HG03469 (cell line): ENCODE results near the gene PLAC1.

Source experiments
- ATAC-seq: cut with Tn5 transposase; IDR thresholded peaks from one replicate; pipeline ENCODE4 v1.9.1; 2021; ENCODE audit warnings: mild to moderate bottlenecking, moderate library complexity, moderate number of reproducible peaks; ENCODE audit not compliant: unreplicated experiment

Gene PLAC1

GRCh38 chrX:134671294-134671693, 13.0 kb upstream of the PLAC1 start:
- ATAC-seq, result no peak

GRCh38 chrX:134670134-134670924, 12.1 kb upstream of the PLAC1 start:
- no peak for ATAC-seq

DNA sequence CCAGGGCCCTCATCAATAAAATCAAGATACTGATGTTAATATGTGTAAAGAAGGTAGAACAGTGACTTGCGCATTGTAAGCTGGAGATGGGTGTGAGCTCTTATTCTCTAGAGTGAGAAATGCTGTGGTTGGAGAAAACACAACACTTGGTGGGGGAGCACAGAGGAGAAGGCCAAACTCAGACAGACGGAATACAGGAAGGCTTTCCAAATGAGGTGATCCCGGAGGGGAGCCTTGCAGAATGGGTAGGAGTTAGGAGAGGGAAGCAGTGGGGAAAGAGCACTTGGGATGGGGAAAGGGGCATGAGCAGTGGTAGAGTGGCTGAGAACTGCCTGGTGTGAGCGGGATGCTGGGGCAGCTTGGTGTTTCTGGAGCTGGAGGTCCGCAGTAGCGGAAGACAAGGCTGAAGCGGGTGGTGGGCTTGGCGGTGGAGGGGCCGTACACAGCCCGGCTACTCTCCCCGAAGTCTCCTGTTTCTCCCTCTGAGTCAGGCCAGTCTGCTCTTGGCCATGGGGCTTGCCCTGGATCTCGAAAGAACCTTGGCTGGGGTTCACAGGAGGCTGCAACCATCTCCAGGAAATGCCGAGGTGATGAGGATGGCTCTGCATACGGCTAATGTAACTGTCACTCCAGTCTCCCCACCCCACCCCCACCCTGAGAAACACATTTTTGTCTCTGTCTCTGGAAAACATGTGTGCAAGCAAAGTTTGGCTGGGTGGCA, 11.3 kb upstream of the PLAC1 start:
- ATAC-seq, result no peak

DNA sequence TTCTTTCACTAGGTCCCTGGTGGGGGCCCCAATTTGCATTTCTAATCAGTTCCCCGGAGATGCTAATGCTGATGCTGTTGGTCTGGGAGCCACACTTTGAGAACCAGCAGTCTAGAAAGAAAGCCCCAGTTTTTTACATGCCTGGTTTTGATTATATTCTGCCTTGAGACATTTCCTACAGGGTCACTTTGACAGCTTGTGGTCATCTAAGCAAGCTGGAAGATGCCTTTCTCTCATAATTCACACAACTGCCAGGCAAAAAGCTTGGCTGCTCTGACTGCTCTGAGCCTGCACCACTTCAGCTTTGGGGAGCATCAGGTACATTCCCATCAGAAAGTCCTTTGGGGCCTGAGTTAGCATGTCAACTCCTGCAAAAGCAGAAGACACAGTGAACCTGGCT, 5.9 kb upstream of the PLAC1 start:
- ATAC-seq, result no peak

- ATAC-seq, result no peak
Measured at GRCh38 chrX:134661295-134661694, 3.0 kb upstream of the PLAC1 start.

DNA sequence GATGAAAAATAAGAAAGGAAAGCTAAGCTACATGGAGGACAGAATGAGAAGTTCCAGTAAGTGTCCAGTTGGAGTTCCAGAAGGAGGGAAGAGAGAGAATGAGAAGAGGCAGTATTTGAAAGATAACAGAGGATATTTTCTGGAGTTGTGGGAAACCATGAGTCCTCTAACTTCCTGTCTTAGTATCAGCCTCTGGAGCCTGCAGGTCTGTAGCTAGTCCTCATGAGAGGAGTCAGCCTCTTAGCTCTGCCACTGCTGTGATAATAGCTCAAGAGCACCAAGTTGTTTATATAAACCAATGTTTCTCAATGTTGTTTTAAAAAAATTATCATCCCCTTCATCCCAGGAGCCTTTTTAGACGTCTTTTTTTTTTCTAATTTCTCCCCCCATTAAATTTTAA, 2.4 kb upstream of the PLAC1 start:
- no peak for ATAC-seq

GRCh38 chrX:134659761-134660160, 1.5 kb upstream of the PLAC1 start:
- no peak for ATAC-seq

DNA sequence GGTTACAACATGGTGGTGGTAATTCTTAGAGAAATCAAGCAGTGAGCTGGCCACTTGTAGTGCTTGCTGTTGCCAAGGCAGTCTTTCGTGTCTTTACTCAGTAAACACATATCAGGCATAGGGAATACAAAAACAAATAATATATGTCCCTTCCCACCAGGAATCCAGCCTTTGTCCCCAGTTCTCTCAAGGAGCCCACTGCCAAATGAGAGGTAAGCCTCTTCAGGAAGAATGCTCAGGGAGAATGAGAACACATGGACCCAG, 421 bp upstream of the PLAC1 start:
- no peak for ATAC-seq

DNA sequence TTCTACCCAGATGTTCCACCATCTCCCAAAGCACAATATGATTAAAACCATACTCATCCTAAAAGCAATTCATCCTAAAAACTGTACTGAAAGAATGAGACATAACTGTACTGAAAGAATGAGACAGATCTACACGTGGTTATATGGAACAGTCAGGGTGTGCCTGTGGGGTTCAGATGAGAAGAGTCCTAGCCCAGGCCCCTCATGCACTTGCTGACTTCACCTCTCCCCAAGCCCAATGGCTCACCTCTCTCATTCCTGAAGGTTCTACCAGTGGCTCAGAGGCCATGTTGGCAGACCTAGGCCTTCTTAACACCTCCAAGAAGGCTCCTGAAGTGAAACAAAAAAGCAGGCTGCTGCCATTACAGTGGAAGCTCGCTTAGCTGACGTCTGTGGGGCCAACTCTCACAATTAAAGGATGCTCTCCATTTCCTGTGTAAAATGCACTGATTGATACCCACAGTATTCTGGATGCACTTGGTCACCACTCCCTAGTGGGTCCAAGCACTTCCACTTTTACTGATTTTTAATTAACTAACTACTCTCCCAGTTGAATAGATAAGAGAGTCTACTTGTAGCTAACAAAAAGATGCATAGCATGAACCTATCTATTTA, 3.8 kb downstream of the PLAC1 start:
- no peak for ATAC-seq

GRCh38 chrX:134653835-134654234, 4.4 kb downstream of the PLAC1 start:
- no peak for ATAC-seq

DNA sequence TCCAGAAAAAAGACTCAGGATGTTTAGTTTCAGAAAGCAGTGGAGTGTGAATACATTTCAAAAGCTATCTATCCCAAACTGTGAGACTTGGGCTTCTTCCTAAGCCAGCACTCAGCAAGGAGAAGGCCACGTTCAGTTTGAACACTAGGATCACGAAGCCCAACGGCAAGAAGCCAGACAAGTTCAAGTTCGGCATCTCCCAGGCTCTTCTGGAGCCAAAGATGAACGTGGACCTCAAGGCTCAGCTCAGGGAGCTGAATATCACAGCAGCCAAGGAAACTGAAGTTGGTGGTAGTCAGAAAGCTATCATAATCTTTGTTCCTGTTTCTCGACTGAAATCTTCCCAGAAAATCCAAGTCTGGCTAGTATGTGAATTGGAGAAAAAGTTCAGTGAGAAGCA, 7.6 kb downstream of the PLAC1 start:
- ATAC-seq, result no peak

GRCh38 chrX:134649770-134650169, 8.5 kb downstream of the PLAC1 start:
- ATAC-seq, result no peak

DNA sequence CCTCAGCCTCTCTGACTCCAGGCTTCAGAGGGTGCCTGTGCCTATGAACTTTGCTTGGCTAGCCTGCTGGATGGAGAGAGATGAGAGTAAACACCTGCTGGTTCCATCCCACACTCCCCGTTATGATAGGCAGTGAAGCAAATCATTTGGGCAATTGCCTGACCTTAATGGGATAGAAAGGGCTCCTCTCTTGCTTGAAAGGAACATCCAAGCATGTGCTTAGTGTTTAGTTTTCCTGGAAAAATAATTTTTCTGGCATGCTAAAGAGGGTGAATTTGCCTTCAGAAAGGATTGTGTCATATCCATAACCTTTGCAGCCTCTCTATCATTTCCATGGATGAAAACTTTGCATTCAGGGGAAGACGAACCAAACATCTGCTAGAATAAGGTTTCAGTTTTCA, 10.8 kb downstream of the PLAC1 start:
- ATAC-seq, result no peak

- no peak for ATAC-seq
Measured at GRCh38 chrX:134646691-134647090, 11.6 kb downstream of the PLAC1 start.

DNA sequence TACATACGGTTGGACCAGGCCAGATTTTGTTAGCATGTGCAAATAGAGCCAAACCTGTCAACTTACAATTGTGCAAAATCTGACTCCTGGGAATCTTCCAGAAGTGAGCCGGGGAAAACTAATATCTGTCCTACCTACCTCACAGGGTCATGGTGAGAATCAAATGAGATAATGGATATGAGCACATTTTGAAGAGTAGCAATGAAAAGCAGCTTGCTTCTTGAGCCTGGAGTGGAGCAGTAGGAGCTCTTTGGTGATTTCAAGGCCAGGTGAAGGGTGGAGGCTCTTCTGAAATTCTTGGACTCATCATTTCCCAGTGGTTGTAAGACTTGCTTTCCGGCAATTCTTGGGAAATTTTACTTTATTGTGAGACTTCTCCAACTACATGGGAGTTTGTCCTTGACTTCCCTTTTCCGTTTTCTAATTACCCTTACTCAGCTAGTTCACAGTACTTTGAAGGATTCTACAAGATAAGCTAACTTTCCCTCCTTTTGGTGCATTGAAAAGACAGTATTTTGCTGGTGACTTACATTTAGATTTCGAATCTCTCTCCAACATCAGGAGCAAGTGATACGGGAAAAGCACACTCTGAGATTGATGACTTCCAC, 12.2 kb downstream of the PLAC1 start:
- ATAC-seq, result no peak

GRCh38 chrX:134642386-134642785, 15.9 kb downstream of the PLAC1 start:
- no peak for ATAC-seq

DNA sequence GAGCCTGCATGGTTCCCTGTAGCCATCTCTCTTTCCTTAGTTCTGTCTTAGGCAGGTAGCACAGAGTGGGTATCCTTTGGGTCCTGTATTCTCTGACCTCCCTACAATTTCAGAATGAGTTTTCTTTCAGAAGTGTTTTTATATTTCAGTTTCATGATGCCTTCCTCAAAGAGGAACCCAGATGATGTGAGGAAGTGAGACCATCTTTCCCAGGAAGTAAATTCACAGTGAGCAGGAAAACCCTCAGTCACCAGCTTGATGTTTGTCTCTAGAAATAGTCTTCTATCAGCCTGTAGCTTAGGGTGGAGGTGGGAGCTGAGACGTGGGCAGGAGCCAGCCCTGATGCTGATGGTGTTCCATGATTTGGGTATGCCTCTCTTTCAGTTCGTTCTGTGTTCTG, 16.9 kb downstream of the PLAC1 start:
- ATAC-seq, result no peak

GRCh38 chrX:134640914-134641313, 17.4 kb downstream of the PLAC1 start:
- no peak for ATAC-seq

DNA sequence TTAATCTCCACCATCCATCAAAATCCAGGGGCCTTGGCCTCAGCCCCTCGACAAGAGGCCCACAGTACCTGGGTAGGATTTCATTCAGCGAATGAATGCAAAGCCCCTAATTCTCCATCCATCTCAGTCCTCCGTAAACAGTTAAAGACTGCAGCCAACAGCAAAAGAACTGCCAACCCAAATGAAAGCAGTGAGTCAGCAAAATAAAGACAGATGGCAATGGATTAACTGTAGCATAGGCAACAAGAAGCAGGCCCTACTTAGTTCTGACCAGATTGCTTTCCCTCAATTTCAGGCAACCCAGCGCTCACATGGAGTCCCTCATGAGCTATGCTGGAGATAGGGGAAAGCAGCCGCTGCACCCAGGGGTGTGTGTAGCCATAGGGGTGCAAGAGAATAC, 21.4 kb downstream of the PLAC1 start:
- ATAC-seq, result no peak

DNA sequence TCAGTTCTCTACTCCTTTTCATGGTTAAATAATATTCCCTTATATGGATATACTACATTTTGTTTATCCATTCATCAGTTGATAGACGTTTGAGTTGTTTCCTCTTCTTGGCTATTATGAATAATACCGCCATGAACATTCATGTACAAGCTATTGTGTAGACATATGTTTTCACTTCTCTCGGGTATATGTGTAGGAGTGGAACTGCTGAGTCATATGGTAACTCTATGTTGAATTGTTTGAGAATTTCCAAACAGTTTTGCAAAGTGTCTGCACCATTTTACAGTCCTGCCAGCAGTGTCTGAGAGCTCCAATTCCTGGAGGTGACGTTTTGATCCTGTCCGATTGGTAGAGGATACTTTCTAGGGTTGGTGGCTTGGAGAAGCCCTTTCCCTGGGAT, 23.6 kb downstream of the PLAC1 start:
- peak; percentile 79 for ATAC-seq

DNA sequence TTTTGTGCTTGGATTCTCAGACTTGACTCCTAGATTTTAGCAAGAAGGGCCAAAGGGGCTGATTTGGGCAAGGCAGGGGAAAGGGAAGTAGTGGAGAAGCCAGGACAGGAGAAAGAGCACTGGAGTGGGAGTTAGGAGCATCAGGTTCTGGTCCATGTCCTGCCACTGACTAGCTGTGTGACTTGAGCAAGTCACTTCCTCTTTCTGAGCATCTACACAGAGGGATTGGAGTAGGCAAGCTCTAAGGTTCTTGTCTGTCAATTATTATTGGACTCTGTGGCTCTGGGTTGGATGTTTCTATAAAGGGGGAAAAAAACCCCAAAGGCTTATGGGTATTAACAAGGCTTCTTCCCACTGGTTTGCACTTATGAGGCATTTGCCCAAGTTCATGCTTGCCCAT, 24.4 kb downstream of the PLAC1 start:
- no peak for ATAC-seq

DNA sequence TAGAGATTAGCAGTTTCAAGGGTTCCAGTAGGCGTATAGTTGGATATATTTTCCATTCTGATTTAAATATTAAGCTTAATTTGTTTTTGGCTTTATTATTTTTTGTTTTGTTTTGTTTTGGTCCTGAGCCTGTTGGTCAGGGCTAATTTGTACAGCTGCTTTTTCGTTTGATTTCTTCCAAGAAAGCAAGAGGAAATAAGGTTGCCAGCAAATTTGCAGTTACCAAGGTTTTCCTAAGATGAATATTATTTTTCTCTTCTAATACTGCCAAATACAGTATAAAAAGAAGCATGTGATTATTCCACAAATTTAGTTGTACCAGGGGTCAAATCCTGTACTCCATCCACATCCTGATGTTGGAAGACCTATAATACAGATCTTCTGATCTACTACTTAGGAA, 24.9 kb downstream of the PLAC1 start:
- no peak for ATAC-seq
